ENCODE measurements around the gene CCRL2.

- TF ChIP-seq POLR2A (IDR thresholded peaks at IDR 0.05), result no peak
- no peak for TF ChIP-seq CTCF (IDR thresholded peaks at IDR 0.05)
These were observed 6.9 kb upstream of the CCRL2 start for GRCh38 chr3:46400000-46400734.

Measured in thyroid gland (tissue), 4 donors.